Fibroblast of peridontal ligament (primary cell): ENCODE data around the gene ASAP2.

Source experiments
- DNase-seq: peaks from one replicate; pipeline ENCODE4 v3.0.0-alpha.2; 2010; ENCODE audit errors: extremely low read depth

ASAP2 gene

DNA sequence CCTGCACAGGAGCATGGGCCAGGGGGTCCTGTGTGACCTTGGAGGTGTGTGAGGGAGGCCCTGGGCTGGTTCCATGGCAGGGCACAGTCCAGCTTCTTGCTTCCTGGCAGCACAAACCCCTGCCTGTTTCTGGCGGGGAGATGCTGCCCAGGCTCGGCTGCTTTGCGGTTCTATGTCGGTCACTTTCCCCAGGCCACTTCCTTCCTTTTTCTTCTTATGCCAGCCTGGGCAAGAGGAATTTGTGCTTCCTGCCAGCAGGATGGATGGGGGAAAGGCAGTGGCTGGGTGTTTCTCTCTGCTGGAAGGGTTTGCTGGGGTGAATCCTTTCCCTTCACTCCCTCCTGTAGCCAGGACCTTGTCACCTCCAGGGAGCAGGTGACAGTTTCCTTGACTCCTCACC lies 24.3 kb downstream of the ASAP2 start:
- DNase-seq: no peak

DNA sequence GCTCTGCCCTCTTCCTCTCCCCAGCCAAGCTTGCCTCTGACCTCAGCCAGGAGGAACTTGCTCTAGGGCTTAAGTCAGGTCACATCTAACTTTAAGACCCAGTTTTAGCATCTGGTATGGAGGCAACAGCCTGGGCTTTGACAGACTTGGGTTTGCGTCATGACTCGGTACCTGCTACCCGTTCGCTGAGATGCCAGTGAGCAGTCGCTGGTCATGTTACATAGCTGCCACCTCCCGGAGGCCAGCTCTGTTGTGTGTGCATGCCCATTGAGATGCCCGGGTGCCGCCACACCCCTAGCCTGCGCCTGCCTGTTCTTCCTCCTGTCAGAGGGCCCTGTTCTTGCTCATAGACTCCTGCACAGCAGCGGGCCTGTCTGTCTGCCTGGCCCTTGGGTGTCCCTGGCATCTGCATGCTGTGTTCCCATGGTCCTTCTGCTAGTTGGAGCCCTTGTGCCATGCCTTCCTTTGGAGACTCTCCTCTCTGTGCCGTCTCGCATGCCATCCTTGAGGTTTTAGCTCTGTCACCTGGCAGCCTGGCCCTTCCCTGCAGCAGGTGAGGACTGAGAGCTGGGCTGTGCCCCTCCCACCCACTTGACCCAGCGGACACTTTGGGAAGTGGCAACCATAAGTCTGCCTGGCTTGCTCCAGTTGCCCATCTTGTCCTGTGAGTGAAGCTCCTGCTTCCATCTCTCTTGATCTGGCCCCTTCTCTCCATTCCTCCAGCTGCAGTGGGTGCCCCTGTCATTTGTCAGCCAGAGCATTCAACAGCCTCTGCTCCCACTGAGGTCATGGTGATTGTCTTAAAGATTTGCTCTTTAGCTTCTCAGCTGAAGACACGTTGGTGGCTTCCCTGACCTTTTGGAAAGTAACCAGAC lies 24.9 kb downstream of the ASAP2 start:
- no peak for DNase-seq

DNA sequence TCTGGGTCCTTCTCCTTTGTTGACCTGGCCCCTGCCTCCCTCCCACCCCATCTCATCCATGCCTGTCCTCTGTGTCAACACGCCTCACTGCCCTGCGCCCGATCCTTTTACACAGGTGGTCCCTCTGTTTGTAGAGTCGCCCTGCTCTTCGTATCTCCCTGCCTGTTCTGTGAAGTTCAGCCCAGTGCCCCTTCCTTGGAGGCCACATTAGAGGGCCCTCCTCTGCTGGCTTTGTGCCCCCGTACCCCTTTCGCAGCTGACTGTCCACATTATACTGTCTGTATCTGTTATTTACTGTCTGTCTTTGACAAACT lies 25.5 kb downstream of the ASAP2 start:
- no peak for DNase-seq

- DNase-seq: no peak
Measured at GRCh38 chr2:9232886-9233285, 26.3 kb downstream of the ASAP2 start.

DNA sequence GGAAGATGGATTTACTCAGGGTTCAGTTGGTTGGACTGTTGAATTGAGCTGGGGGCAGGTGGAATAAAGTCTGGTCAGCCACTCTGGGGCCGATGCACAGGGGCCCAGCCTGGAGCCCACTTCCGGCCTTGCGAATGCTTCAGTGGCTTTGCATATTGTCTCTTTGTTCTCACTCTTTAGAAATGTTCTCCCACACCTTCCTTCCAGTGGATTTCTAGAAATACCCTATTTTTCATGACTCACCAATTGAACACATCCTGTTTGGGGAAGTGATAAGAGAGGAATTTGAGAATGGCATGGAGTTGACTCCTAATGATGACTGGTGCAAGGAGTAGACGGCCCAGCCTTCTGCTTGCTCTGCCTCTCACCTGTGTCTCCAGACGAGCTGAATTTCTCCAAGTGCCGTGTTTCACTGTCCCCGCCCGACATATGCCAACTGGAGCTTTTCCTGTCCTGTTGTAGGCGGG lies 28.1 kb downstream of the ASAP2 start:
- DNase-seq: peak; percentile 37

GRCh38 chr2:9235147-9236044 lies 28.8 kb downstream of the ASAP2 start:
- DNase-seq: no peak

DNA sequence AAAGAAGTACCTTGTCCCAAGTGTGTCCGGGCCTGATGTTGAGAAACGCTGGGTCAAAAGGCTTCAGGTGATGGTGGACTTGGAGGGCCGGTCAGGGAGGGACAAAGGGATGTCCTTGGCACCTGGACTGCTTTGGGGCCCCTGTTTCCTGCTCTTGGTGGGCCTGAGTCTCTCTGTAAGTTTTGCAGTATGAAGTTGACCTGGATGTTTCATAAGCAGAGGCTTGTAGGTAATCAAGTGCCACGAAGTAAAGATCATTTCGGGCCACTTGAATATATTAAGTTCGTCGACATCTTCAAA lies 29.4 kb downstream of the ASAP2 start:
- DNase-seq: no peak

DNA sequence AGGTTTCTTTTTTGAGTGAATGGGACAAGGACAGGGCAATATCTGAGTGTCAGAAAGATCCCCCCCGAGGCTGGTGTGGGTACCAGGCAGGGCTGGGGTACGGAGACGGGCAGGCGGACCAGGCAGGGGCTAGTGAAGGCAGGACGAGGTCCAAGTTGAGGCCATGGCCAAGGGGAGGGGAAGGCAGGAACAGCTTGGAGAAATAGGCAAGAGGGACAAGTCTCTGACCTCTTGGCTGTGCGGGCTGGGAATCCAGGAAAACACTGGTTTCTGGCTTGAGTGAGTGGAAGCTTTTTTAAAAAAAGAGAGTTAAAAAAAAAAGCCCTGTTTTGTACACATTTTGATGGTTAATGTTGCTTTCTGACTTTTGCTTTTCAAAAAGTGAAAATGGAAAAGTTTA lies 30.3 kb downstream of the ASAP2 start:
- DNase-seq: no peak

- DNase-seq: no peak
Measured at GRCh38 chr2:9237831-9238230, 31.2 kb downstream of the ASAP2 start.

DNA sequence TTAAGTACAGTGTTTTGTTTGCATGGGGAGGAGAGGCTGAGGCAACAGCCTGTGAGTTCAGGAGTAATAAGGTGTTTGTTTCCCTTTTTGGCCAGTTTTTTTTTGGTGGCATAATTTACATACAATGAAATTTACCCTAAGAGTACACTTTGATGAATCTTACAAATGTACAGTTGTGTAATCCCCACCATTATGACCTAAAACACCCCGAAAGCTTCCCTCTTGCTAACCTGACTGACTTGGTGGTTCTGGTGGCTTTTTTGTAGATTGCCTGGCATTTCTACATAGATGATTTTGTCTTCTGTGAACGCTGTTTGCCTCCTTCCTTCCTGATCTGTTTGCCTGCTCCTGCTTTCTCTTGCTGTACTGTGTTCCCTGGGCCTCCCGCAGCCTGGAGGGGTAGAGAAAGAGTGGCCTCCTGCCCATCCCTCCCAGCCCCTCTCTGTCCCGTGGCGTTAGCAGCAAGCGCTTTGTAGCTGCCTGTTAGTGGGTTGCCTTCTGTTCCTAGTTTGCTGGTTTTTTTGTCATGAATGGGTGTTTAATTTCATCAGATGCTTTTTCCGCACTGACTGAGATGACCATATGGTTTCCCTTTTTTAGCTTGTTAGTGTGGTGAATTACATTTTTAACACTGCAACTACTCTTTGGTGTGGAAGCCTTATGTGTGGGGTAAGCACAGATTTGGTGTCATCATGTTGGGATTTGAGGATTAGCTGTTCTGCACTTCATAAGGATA lies 32.1 kb downstream of the ASAP2 start:
- no peak for DNase-seq

DNA sequence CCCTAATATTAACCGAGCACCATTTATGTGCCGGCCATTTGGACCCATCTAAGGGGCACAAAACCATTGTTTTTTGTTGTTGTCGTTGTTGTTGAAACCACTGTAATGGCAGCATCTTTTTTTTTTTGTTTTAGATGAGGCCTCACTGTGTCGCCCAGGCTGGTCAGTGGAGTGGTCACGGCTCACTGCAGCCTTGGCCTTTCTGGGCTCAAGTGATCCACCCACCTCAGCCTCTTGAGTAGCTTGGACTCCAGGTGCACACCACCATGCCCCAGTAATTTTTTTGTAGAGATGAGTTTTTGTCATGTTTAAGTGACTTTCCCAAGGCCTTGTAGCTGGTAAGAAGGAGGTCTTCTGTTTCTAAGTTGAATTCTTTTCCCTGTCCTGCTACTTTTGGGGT lies 33.0 kb downstream of the ASAP2 start:
- no peak for DNase-seq

DNA sequence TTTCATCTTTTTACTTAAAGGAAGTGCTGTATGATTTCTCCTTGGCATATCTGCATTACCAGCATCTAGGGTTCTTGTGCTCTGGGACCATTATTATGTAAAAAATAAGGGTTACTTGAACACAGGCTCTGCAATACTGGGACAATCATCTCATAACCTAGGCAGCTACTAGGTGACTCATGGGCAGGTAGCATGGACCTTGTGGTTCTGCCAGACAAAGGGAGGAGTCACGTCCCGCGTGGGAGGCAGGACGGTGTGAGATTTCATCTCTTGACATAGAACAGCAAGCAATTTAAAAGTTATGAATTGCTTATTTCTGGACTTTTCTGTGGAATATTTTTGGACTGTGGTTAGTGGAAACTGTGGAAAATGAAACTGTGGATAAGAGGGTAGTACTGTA lies 34.1 kb downstream of the ASAP2 start:
- DNase-seq: no peak

GRCh38 chr2:9241233-9241632 lies 34.6 kb downstream of the ASAP2 start:
- DNase-seq: no peak

DNA sequence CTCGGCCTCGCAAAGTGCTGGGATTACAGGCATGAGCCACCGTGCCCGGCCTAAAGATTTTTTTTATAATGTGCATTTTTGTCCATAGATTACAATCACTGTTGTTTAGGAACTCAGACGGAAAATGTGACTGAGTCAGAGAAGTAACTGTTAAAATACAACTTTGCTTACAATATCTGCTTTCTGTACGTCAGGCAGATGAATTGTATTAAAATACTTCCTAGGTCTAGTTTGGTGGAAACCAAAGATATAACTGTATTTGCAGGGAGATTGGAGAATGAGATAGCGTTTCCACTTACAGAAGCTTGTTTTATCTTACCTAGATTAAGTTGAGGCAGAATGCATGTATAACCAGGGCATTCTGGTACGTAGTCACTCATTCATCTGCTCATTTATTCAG lies 36.7 kb downstream of the ASAP2 start:
- DNase-seq: no peak

- no peak for DNase-seq
Measured at GRCh38 chr2:9244985-9245544, 38.5 kb downstream of the ASAP2 start.

DNA sequence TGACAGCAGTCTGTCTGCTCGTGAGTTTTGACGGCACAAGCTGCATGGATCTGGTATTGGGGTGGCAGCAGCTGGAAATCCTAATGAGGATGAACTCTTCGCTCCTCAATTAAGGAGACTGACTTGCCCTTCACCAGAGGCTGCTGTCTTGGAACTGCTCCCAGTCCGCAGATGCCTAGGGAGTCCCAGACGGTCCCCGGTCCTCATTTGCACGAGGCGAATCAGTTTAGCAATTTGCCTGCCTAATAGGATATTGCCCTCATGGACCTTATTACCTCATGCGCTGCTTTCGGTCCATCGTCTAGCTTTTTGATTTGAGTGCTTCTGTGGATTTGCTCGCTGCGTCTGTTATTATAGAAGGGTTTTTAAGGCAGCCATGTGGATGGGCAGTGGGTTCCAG lies 40.6 kb downstream of the ASAP2 start:
- DNase-seq: no peak

- no peak for DNase-seq
Measured at GRCh38 chr2:9247786-9248185, 41.2 kb downstream of the ASAP2 start.

DNA sequence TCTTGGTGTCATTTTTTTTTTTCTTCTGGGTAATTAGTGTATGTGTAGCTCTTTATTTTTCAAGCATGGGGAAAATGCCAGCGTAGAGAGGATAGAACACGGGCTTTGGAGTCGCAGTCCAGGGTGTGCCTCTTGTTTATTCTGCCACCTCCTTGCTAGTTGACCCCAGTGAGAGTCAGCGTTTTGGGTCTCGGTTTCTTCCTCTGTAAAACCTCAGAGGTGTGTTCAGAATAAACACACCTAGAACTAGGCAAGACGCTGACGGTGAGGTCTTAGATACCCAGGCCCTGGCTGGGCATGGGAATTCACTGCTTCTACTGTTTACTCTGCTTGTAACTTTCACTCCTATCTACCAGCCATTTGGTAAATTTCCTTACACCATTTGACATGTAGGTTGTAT lies 41.8 kb downstream of the ASAP2 start:
- no peak for DNase-seq

GRCh38 chr2:9249020-9249800 lies 42.6 kb downstream of the ASAP2 start:
- peak; percentile 51 for DNase-seq

- DNase-seq: no peak
Measured at GRCh38 chr2:9250091-9250490, 43.5 kb downstream of the ASAP2 start.

- DNase-seq: no peak
Measured at GRCh38 chr2:9250498-9251153, 44.0 kb downstream of the ASAP2 start.
